ENCODE data around the gene WDR70. TPM values are rescaled to one million over a fixed set of nuclear protein-coding genes. Genes with fewer than 3 reads are reported as not detected.

The WDR70 gene
- total RNA-seq, 3 donors from 2014 or later (not counting 1 experiment from before 2014, with no cell fraction given) = 36.3 to 47.0 (median 41.3) TPM

GRCh38 chr5:37738865-37739488 lies 359.9 kb downstream of the WDR70 start:
- H3K36me3 Mint-ChIP-seq = peaks cover 17% of the 10 kb centered on the region
- no peaks in the 10 kb centered on the region for H3K27me3 Mint-ChIP-seq (ENCODE audit: low read depth in 2 of 2)
- no peaks in the 10 kb centered on the region for H3K9me3 Mint-ChIP-seq
- H3K4me1 ChIP-seq (ENCODE audit: control insufficient read depth, insufficient read depth, low read length) = no peaks in the 10 kb centered on the region
- intact Hi-C loops (cut with micrococcal nuclease) = no loop called here
- H3K9me3 ChIP-seq (ENCODE audit: control insufficient read depth, insufficient read depth, low read length) = no peaks in the 10 kb centered on the region
- DNase-seq (no peak), ATAC-seq (no peak)
- H3K27ac ChIP-seq (ENCODE audit: low read length) = no peak overlapping the region
- H3K36me3 ChIP-seq (ENCODE audit: control insufficient read depth, insufficient read depth, low read length) = peaks cover 8% of the 10 kb centered on the region
- H3K4me3 ChIP-seq (ENCODE audit: low read length) = no peak overlapping the region
- peaks cover 31% of the 10 kb centered on the region in 2 donors for H3K4me1 Mint-ChIP-seq
- H3K27me3 ChIP-seq (ENCODE audit: control insufficient read depth, insufficient read depth, low read length) = no peaks in the 10 kb centered on the region
- no peak overlapping the region for H3K4me3 Mint-ChIP-seq
- no peak overlapping the region for H3K27ac Mint-ChIP-seq
- WGBS (ENCODE audit: insufficient coverage) = 79% methylated on average over 3 of the region's 5 CpGs
- TF ChIP-seq, protein P1, sequence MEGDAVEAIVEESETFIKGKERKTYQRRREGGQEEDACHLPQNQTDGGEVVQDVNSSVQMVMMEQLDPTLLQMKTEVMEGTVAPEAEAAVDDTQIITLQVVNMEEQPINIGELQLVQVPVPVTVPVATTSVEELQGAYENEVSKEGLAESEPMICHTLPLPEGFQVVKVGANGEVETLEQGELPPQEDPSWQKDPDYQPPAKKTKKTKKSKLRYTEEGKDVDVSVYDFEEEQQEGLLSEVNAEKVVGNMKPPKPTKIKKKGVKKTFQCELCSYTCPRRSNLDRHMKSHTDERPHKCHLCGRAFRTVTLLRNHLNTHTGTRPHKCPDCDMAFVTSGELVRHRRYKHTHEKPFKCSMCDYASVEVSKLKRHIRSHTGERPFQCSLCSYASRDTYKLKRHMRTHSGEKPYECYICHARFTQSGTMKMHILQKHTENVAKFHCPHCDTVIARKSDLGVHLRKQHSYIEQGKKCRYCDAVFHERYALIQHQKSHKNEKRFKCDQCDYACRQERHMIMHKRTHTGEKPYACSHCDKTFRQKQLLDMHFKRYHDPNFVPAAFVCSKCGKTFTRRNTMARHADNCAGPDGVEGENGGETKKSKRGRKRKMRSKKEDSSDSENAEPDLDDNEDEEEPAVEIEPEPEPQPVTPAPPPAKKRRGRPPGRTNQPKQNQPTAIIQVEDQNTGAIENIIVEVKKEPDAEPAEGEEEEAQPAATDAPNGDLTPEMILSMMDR (IDR thresholded peaks at IDR 0.05) = no peak

DNA sequence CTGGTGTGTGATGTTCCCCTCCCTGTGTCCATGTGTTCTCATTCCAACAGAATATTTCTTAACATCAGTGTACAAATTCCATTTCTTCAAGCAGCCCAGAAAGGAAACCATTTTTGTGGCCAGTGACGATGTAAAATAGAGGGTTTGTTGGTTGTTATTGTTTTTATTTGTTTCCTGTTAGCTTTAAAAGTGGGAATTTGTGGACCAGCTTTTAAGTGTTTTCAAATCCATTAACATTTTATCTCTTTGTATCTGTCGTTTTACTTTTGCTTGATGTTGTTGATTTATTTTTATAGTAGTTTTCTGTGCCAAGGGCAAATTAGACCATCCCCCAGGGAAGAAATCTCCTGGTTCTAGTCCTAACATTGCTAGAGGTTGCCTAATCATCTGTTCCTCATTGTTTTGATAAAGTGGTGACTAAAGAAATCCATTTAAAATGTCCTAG lies 360.7 kb downstream of the WDR70 start:
- DNase-seq (no peak), ATAC-seq (no peak)
- no peak overlapping the region for H3K27ac ChIP-seq (ENCODE audit: low read length)
- intact Hi-C loops (cut with micrococcal nuclease) = no loop called here
- TF ChIP-seq, protein P1 (IDR thresholded peaks at IDR 0.05) = no peak
- no peaks in the 10 kb centered on the region for H3K9me3 ChIP-seq (ENCODE audit: control insufficient read depth, insufficient read depth, low read length)
- H3K4me3 ChIP-seq (ENCODE audit: low read length) = no peak overlapping the region
- peaks cover 31% of the 10 kb centered on the region in 2 donors for H3K4me1 Mint-ChIP-seq
- H3K9me3 Mint-ChIP-seq = peaks cover 2 to 3% of the 10 kb centered on the region in 2 donors
- no peak overlapping the region for H3K27ac Mint-ChIP-seq
- H3K4me1 ChIP-seq (ENCODE audit: control insufficient read depth, insufficient read depth, low read length) = no peaks in the 10 kb centered on the region
- H3K27me3 Mint-ChIP-seq (ENCODE audit: low read depth in 2 of 2) = no peaks in the 10 kb centered on the region
- peaks cover 25% of the 10 kb centered on the region for H3K36me3 Mint-ChIP-seq
- peaks cover 8% of the 10 kb centered on the region for H3K36me3 ChIP-seq (ENCODE audit: control insufficient read depth, insufficient read depth, low read length)
- no peaks in the 10 kb centered on the region for H3K27me3 ChIP-seq (ENCODE audit: control insufficient read depth, insufficient read depth, low read length)
- WGBS (ENCODE audit: insufficient coverage) = 83% methylated on average over 1 of the region's 2 CpGs
- H3K4me3 Mint-ChIP-seq = no peak overlapping the region

- no peaks in the 10 kb centered on the region for H3K9me3 ChIP-seq (ENCODE audit: control insufficient read depth, insufficient read depth, low read length)
- peaks cover 2 to 6% of the 10 kb centered on the region in 2 donors for H3K9me3 Mint-ChIP-seq
- DNase-seq = no peak
- H3K4me3 ChIP-seq (ENCODE audit: low read length) = no peak overlapping the region
- H3K4me1 ChIP-seq (ENCODE audit: control insufficient read depth, insufficient read depth, low read length) = no peaks in the 10 kb centered on the region
- no peaks in the 10 kb centered on the region for H3K27me3 Mint-ChIP-seq (ENCODE audit: low read depth in 2 of 2)
- no peak overlapping the region for H3K4me3 Mint-ChIP-seq
- H3K36me3 ChIP-seq (ENCODE audit: control insufficient read depth, insufficient read depth, low read length) = peaks cover 8% of the 10 kb centered on the region
- no peak overlapping the region for H3K27ac Mint-ChIP-seq
- intact Hi-C loops (cut with micrococcal nuclease) = no loop called here
- peaks cover 25% of the 10 kb centered on the region for H3K36me3 Mint-ChIP-seq
- H3K27ac ChIP-seq (ENCODE audit: low read length) = no peak overlapping the region
- H3K27me3 ChIP-seq (ENCODE audit: control insufficient read depth, insufficient read depth, low read length) = no peaks in the 10 kb centered on the region
- TF ChIP-seq, protein P1 (IDR thresholded peaks at IDR 0.05) = no peak
- no peak for ATAC-seq
- H3K4me1 Mint-ChIP-seq = peaks cover 31% of the 10 kb centered on the region in 2 donors
Measured at GRCh38 chr5:37740331-37741066, 361.4 kb downstream of the WDR70 start.
